G401 (cell line): ENCODE results near the gene RHBDF2. TPM values are rescaled to one million over a fixed set of nuclear protein-coding genes. Genes with fewer than 3 reads are reported as not detected.
"Not testable (repeated sequence)": the region's sequence is repeated elsewhere in the genome, so short reads cannot be mapped to it uniquely, and the experiment has no call there.

Source experiments
- DNase-seq: peaks from one replicate; pipeline ENCODE4 v3.0.0-alpha.2; 2015; ENCODE audit warnings: low spot score
- in situ Hi-C: cut with HindIII; loops from 2 replicates; pipeline ENCODE4 v1.10.0; 2016; ENCODE audit warnings: low sequenced_read_pairs, mixed read lengths
- total RNA-seq: library from RNA; depleted of rRNA; stranded (reverse); fragments of >200 nt; shearing (Covaris generic); gene quantifications from 2 replicates; pipeline ENCODE4 v1.2.3, GENCODE V29; 2014

The RHBDF2 gene
- total RNA-seq, 1 experiment from 2014 or later, result 4.1 TPM

DNA sequence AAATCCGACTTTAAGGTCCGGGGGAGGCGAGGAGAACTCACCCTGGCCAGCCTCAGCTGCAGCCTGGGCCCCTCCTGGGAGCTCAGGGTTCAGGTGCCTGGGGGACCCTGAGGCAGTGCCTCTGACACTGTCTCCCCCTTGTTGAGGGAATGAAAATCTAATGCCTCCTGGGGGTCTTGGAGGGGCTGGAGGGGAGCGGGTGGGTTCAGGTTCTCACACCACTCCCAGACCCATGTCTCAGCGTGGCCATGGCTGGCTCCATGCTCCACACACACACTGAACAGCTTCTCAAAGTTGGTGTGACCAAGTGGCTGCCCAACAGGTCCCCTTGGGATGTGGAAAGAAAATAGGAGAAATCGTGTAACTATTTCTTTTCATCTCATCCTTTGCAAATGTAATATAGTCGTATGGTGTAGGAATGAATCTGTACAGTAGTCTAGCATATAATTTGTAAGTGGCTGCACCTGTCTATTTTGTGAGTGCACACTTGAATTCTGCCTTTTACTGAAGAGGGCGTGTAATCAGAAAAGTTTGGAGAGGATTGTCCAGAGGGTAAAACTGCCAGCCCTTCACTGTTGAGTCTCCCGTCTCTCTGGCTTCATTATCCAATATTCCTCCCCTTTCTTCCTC is 37.8 kb upstream of the RHBDF2 start:
- in situ Hi-C loops, result no loop called here

DNA sequence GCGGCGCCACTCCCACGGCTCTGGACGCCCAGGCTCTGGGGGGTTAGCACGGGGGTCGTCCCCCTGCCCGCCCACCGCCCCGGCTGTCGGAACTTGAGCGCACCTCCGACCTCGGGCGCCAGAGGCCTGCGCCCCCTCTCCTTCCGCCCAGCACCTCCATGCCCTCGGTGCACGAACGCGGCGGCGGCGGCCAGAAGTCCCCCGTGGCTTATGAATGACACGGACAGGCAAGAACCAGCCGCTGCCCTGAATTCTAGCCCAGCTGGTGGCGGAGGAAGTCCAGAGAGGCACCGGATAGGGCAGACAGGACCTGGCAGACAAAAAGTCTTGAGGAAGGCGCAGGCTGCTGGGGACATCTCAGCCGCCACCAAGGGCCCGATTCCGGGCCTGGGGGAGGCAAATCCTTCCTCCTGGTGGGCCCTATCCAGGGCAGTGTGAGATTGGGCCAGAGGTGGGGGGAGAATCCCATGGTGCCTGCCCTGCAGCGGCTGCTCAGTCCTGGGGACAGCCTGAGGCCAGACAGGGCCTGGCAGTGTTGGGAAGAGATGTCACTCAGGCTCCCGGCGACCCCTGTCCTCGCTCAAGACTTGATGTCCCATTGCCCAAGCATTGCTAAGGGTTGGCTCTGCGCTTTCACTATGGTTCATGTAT is 37.2 kb upstream of the RHBDF2 start:
- peak; percentile 74 for DNase-seq
- in situ Hi-C loops, result no loop called here

More for the DNA sequence above, 37.8 kb upstream of the RHBDF2 start:
- no peak for DNase-seq

DNA sequence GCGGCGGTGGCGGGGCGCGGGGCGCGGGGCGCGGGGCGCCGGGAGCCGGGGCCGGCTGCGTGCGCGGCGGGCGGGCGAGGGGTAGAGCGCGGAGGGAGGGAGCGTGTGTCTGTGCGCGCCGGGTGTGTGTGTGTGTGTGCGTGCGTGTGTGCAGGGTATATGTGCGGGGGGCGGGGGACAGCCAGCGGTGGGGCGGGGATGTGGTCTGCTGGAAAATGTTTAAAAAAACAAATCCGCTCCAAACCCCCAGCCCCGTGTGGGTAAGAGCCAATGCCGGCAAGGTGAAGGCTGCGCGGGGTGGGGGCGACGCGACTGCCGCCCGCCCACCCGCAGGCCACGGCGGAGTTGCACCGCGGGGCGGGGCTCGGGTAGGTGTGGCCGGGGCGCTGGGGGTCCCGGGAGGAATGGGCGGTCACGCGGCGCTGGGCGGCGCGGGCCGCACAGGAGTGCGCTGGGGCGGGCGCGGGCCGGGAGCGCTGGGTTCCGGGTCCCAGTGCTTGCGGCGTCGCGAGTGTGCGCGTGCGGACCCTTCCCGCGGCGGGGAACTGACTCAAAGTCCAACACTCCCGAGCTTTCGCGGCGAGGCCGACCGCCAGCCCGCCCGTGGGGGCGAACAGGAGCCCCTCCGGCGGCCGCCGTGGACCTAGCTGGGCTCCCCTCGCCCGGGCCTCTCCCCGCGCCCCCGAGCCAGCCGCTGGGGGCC is 36.5 kb upstream of the RHBDF2 start, which contains the start of gene CYGB:
Gene CYGB (minus strand): TSS at position 132 of the 703 bp plus-strand sequence. CDS start 167 bp downstream, outside the sequence.
- no peak for DNase-seq
- in situ Hi-C loops, result no loop called here

DNA sequence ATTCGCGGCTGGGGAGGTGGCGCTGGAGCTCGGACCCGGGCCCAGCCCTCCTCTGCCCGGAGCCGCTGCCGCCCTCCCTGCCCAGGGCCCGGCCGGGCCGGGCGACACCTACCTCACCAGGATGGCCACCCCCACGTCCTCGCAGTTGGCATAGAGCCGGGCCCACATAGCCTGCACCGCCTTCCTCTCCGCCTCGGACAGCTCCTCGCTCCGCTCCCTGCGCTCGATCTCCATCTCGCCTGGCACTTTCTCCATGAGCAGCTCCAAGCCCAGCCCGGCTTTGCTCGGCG is 36.0 kb upstream of the RHBDF2 start:
- no peak for DNase-seq
- in situ Hi-C loops, result no loop called here

DNA sequence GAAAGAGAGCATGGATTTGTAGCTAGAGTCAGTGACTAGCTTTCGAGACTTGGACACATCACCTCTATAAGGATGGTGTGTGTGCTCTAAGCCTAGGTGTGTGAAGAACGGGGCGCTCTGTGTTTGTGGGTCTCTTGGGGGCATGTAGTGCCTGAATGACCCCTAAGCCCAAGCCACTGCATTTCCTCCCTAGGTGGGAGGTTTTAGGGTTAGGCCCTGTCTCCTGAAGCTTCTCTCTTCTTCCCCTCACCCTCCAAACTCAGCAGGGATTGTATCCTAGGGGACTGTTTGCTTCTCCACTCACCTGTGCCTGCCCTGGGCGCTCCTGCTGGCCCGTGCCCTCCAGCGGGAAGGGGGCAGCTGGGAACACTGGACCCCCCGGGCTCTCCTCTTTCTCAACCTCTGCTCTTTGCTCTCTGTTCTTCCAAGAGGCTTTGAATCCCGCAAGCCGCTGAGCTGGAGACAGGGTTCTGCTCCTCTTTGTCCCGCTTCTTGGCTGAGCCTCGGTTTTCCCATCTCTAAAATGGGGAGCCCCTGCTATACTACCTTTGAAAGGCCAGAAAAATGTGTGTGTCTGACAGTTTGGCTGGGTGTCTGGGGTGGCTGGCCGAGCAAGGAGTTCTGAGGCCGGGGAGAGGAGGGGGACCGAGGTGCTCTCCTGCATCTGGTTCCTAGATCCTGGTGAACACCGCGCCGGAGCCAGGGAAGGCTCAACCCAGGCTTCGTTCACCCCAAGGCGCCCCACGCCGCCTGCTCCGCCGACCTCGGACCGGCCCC is 35.5 kb upstream of the RHBDF2 start:
- in situ Hi-C loops, result no loop called here
- no peak for DNase-seq

DNA sequence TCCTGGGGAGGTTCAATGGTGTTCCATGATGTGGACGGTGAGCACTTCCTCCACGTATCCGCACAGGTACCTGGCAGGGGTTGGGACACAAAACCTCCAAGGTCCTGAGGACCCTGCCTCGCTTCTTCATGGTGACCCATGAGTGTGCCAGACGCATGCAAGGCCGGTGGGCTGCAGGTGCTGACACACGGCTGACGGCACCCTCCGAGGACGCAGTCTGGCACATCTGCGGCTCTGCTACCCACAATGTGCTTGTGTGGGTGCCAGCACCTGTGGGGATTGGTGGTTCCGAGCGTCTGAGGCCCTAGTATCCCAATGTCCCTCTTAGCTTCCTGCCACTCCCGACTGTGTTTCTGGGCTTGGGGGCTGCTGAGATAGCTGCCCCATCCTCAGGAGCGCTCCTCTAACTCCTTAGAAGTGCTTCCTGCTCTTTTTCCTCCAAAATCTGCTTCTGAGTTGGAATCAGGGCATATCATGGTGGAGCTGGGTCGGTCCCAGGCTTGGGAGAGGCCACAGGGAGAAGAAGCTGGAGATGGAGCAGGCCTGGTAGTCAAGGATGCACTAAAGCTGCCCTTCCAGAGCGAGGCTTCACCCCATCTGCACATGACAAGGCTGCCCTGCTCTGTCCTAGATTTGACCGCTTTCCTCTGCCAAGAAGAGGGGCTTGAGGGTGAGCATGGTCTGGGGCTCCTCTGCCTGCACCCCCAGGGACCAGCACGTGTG is 34.7 kb upstream of the RHBDF2 start:
- DNase-seq, result no peak
- in situ Hi-C loops, result no loop called here

DNA sequence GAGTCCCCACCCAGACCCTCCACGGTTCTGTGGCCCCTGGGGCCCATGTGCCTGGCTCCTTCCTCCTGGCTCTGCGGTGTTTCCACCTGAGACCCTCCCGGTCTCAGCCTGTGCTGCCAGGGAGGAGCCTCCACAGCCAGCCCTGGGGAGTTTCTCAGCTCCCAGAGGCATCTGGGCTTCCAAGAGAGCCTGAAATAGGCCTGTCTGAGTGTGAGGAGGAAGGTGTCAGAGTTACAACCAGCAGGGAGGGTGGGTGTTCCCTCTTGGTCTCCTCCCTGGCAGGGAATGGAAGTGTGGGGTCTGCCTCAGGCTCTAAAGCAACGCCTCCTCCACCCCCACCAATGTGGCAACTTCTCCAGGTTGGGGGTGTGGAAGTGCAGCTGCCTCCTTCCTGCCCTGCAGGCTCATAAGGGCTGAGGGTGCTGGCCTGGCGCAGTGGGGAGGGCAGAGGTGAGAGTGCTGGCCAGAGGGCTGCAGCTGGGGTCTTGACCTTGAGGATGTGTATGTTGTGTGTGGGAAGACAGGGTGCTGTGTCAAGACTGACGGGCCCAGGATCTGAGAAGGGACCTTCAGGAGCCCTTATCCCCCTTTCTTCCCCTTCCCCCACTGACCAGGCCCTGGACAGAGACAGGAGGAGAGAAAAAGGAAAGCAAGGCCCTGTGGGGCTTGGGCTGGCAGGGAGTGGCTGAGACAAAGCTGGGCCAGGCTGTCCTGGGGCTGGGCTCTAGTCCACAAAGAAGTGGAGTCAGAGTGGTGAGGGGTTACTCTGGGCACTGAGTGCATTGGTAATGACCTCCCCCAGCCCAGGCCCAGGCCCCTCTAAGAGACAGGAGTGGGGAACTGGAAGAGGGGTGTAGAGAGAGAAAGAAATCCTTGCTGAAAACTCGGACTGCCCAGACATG is 33.9 kb upstream of the RHBDF2 start:
- in situ Hi-C loops, result no loop called here
- no peak for DNase-seq

DNA sequence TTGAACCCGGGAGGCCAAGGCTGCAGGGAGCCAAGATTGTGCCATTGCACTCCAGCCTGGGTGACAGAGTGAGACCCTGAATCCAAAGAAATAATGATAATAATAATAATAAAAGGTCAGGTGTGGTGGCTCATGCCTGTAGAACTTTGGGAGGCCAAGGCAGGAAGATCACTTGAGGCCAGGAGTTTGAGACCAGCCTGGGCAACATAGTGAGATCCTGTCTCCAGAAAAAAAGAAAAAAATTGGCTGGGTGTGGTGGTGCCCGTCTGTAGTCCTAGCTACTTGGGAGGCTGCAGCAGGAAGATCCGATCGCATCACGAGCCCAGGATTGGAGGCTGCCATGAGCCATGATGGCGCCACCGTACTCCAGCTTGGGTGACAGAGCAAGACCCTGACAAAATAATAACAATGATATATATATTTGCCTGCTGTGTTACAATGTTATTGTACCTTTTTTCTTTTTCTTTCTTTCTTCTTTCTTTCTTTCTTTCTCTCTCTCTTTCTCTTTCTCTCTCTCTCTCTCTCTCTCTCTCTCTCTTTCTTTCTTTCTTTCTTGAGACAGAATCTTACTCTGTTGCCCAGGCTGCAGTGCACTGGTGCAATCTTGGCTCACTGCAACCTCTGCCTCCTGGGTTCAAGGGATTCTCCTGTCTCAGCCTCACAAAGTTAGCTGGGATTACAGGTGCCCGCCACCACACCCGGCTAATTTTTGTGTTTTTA is 32.6 kb upstream of the RHBDF2 start:
- in situ Hi-C loops, DNase-seq: not testable (repeated sequence)

DNA sequence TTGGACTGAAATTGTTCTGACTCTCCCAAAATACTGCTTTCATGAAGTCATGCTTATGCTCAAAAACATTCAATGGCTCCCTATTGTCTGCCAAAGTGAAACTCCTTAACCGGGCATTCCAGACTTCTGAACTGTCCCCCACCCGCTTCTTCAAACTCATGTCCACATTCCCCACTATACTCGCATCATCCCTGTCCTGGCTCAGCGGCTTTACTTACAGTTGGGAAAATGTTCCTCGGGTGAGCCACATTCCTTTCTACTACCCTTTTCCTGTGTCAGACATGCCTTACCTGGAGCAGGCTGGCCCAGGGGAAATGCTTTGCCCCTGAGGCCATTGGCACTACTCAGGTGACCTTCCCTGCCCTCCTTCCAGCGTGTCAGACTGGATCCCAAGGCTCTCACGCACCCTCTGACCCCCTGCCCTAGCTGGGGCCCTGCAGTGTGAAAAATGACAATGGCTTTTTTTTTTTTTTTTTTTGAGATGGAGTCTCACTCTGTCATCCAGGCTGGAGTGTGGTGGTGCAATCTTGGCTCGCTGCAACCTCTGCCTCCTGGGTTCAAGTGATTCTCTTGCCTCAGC is 30.9 kb upstream of the RHBDF2 start:
- in situ Hi-C loops, result no loop called here
- no peak for DNase-seq

DNA sequence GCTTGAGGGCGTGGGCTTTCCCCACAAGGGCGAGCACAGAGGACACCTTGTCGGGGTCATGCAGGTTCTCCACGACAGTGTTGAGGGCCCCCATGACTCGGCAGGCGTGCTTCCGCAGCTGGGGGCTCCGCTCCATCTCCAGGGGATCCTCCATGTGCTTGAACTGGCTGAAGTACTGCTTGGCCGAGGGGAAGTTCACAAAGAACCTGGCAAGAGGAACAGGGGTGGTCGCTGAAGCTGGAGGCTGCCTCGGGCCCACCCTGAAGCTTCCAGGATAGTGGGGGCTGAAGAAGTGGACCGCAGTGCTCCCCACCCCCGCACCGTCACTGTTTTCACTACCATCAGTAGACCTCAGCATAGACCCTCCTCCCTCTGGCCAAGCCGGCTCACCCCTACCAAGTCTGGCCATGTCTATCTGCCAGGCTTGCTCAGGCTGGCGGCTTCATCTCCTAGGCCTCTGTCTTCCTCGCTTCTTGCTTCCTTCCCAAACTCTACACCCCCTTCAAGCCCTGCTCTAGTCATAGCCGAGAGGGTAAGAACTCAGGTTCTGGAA is 30.3 kb upstream of the RHBDF2 start:
- in situ Hi-C loops, result no loop called here

DNA sequence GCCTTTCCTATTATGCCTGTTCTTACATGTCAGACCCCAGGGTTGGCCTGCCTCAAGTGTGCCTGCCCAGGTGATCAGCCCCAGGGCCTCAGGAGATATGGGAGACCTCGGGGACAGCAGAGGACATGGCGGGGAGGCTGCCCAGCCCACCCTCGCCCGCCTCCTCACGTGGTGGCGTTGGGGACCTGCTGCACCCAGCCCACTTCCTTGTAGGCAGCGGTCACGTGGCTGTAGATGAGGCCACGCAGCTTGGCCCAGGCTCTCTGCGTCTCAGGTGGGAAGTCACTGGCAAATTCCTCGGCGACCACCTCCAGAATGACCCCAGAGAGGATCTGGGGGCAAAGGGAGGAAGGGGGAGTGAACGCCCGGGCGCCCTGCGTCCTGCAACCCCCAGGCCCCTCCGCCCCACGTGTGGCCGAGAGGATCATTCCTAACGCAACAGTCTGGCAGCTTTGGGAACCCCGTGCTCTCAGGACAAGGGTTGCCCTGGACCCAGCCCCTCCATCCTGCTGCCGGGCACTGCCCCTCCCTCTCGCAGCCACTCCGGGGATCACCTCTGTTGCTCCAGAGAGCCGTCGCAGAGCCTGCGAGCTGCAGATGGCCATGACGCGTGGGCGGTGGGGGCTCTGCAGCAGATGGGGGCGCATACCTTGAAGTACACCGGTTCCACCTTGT is 29.7 kb upstream of the RHBDF2 start:
- DNase-seq, result no peak
- in situ Hi-C loops, result no loop called here

More for the DNA sequence above, 30.3 kb upstream of the RHBDF2 start:
- no peak for DNase-seq

DNA sequence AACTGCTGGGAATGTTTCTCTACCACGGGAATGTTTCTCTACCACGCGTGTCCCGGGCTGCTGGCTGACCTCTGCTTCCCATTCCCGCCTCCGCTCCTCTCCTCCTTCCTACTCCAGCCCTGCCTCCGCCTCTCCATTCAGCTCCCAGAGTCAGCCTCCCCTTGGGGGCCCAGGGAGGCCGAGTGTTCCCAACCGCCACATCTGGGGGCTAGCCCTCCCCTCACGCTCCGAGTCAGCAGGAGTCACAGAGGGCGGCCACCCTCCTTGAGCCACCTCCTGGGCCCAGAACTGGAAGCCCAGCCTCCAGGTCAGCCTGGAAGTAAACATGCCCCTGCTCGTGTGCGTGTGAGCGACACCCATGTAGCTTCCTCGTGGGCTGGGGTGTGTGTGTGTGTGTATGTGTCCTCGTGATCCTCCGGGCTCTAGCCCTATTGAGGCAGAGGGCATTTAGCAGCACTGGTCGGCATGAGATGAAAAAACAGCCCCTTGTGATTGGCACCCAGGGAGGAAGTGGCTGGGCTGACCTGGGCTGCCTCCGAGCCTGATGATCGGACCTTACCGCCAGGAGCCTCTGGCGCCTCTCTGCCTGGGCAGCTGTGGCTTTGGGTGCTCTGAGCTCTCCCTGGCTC is 29.0 kb upstream of the RHBDF2 start:
- in situ Hi-C loops, result no loop called here

DNA sequence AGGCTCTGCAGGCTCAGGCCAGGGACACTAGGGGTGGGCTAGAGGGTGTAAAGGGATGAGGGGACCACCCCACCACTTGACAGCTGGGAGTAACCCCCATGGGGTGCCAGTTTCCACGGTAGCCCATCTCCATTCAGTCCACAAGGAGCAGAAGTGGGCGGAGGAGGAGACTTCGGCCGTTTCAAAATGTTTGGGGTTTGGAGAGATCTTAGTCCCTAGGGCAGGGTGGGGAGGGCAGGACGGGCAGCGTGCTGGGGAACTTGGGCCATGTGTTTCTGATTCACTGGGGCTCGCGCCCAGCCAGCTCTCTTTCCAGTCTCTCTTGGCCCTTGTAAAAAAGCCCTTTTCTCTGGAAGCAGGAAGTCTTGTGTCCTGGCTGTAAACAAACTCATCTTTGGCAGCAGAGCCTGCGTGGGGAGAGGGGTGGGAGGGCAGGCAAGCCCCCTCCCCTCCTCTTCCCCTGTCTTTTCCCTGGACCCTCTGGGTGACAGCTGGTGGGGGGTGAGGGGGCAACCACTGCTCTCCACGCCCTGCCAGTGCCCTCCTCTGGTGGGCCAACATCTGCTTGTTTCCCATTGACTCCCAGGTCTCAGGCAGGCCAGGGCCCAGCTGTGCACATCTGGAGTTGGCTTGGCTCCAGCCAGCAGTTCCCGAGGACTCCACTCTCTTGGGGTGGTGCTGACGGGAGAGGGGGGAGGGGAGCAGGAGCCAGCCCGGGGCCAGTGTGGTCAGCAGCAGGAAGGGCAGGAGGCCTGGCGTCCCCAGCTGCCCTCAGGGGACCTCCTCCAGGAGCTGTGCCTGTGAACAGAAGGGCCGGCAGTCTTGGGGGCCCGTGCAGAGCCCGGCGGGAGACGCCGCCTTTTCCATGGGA is 28.2 kb upstream of the RHBDF2 start:
- no peak for DNase-seq
- in situ Hi-C loops, result no loop called here

More for the DNA sequence above, 29.0 kb upstream of the RHBDF2 start:
- DNase-seq, result no peak

DNA sequence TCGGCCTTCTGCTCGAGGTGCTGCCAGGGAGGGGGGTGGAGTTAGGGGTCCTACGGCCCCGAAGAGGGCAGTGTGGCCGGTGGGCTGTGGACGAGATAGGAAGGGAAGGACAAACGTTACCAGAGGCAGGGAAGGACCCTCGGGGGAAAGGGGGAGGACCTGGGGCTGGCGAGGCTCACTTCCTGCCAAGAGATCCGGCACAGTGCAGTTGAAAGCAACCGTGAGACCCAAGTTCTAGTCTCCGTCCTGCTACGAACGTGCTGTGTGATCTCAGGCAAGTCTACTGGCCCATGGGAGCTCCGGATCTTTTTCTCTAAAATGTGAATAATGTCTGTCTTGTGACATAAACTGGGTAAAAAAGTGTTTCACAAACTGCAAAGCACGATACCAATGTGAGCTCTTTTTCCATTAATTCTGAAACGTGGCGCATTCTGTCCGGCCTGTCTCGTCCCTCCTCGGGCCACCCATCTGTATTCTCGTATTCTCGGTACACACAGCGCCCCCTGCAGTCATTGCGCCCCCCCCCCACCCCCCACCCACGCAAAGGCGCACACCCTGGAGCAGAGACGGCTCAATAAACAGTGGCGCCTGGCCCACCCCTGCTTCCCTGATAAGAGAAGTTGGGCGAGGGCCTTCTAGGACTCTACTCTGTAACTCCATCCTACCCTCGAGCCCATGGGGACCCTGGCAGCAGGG is 27.5 kb upstream of the RHBDF2 start:
- in situ Hi-C loops, result no loop called here

DNA sequence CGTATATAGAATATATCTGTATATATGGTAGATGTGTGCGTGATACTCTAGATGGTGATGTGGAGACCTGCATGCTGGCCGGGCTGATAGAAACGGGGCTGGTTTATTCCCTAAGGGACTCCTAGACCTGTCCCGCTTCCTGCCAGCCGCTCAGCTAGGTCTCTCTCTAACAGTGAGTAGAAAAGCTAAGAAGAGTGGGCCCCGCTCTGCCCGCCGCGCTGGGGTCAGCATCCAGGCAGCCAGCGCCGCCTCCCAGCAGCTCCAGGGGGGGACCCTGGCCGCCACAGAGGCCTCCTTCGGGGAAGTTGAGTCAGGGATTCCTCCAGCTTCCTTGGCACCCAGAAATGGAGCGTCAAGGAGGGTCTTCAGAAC is 26.9 kb upstream of the RHBDF2 start:
- in situ Hi-C loops, result no loop called here
- DNase-seq, result no peak

More for the DNA sequence above, 27.5 kb upstream of the RHBDF2 start:
- no peak for DNase-seq
